WTC11 (cell line): ENCODE results near the gene SRSF10. TPM values are rescaled to one million over a fixed set of nuclear protein-coding genes. Genes with fewer than 3 reads are reported as not detected.

Experiments
- ATAC-seq: fragments of 200-7000 bp; cut with Tn5 transposase; 2 replicates; pipeline ENCODE4 v1.10.0; 2021; ENCODE audit warnings: mild to moderate bottlenecking, moderate library complexity
- CTCF ChIA-PET: fragments of 300-600 bp; sonication (Branson Sonifier 250); formaldehyde crosslinking; loops from one replicate; lab custom pipeline; 2021; ENCODE audit warnings: antibody characterized with exemption; lab: Charles Lee
- POLR2A ChIA-PET: fragments of 350-600 bp; sonication (Branson Sonifier 250); formaldehyde crosslinking; loops from one replicate; lab custom pipeline; 2021; ENCODE audit warnings: antibody characterized with exemption; lab: Charles Lee
- DNase-seq: peaks from one replicate; pipeline ENCODE4 v3.0.0; 2021; ENCODE audit warnings: low spot score
- H3K27ac Mint-ChIP-seq: 2 replicates; pipeline ENCODE4 v1.8.0; 2021; ENCODE audit warnings: mixed read lengths
- H3K27me3 Mint-ChIP-seq: 2 replicates; pipeline ENCODE4 v1.8.0; 2021; ENCODE audit warnings: low read depth, mild to moderate bottlenecking, moderate library complexity, mixed read lengths
- H3K36me3 Mint-ChIP-seq: 2 replicates; pipeline ENCODE4 v1.8.0; 2021; ENCODE audit warnings: mixed read lengths
- H3K4me1 Mint-ChIP-seq: 2 replicates; pipeline ENCODE4 v1.8.0; 2022; ENCODE audit warnings: mixed read lengths
- H3K4me3 Mint-ChIP-seq: 2 replicates; pipeline ENCODE4 v1.8.0; 2021; ENCODE audit warnings: mild to moderate bottlenecking, moderate library complexity, mixed read lengths
- H3K9me3 Mint-ChIP-seq: 2 replicates; pipeline ENCODE4 v1.8.0; 2021; ENCODE audit warnings: mixed read lengths
- AR ChIP-seq: fragments of 250-450 bp; sonication (Bioruptor Pico); IDR thresholded peaks from 2 replicates; pipeline ENCODE4 v1.9.0; 2021; ENCODE audit warnings: mild to moderate bottlenecking
- E2F4 ChIP-seq: sonication (generic); formaldehyde crosslinking; IDR thresholded peaks from 2 replicates; pipeline ENCODE4 v1.8.1; 2022; ENCODE audit warnings: low read depth, mild to moderate bottlenecking, moderate library complexity, missing genetic modification reagents, borderline replicate concordance
- HMGXB4 ChIP-seq: sonication (generic); formaldehyde crosslinking; IDR thresholded peaks from 2 replicates; pipeline ENCODE4 v1.8.1; 2023; ENCODE audit warnings: mild to moderate bottlenecking, moderate library complexity, missing genetic modification reagents
- IRF2 ChIP-seq: sonication (generic); formaldehyde crosslinking; IDR thresholded peaks from 2 replicates; pipeline ENCODE4 v1.8.0; 2022; ENCODE audit warnings: low read depth, missing genetic modification reagents, borderline replicate concordance
- MLX ChIP-seq: sonication (generic); formaldehyde crosslinking; IDR thresholded peaks from 2 replicates; pipeline ENCODE4 v1.8.1; 2023; ENCODE audit warnings: mild to moderate bottlenecking, missing genetic modification reagents, moderate library complexity
- MYBL2 ChIP-seq: sonication (generic); formaldehyde crosslinking; IDR thresholded peaks from 2 replicates; pipeline ENCODE4 v1.8.1; 2023; ENCODE audit warnings: mild to moderate bottlenecking, moderate library complexity, missing genetic modification reagents
- NR3C1 ChIP-seq: sonication (generic); formaldehyde crosslinking; conservative IDR thresholded peaks from 2 replicates; pipeline ENCODE4 v1.8.1; 2023; ENCODE audit warnings: low read depth, mild to moderate bottlenecking, missing genetic modification reagents
- SMAD3 ChIP-seq: sonication (generic); formaldehyde crosslinking; IDR thresholded peaks from 2 replicates; pipeline ENCODE4 v1.8.0; 2022; ENCODE audit warnings: missing genetic modification reagents, mild to moderate bottlenecking, borderline replicate concordance
- STAT6 ChIP-seq: sonication (generic); formaldehyde crosslinking; conservative IDR thresholded peaks from 2 replicates; pipeline ENCODE4 v1.8.1; 2023; ENCODE audit warnings: mild to moderate bottlenecking, low read depth, missing genetic modification reagents, moderate library complexity
- ZNF317 ChIP-seq: sonication (generic); formaldehyde crosslinking; IDR thresholded peaks from 2 replicates; pipeline ENCODE4 v1.8.1; 2023; ENCODE audit warnings: low read depth, mild to moderate bottlenecking, moderate library complexity, missing genetic modification reagents, borderline replicate concordance
- ZNF532 ChIP-seq: fragments of 250-450 bp; sonication (Bioruptor Pico); IDR thresholded peaks from 2 replicates; pipeline ENCODE4 v1.9.0; 2021; ENCODE audit warnings: mild to moderate bottlenecking, borderline replicate concordance
- total RNA-seq: library from RNA; stranded (reverse); gene quantifications from 3 replicates; pipeline ENCODE4 v1.2.3, GENCODE V29; 2021

SRSF10 gene
- total RNA-seq, 1 experiment from 2014 or later: 163 TPM

- H3K27ac Mint-ChIP-seq: peak overlapping the region; percentile 100
- TF ChIP-seq NR3C1 (no peak), SMAD3 (CRISPR knock-in tag) (no peak), AR (CRISPR knock-in tag) (no peak), ZNF532 (CRISPR knock-in tag) (no peak), ZNF317 (CRISPR knock-in tag) (no peak), IRF2 (no peak), MLX (CRISPR knock-in tag) (no peak), E2F4 (CRISPR knock-in tag) (no peak)
- CTCF ChIA-PET: interaction anchor here (0.5 to 1.2 kb wide), 2 partner anchors 151 to 190 kb away, joined by 3 to 4 read pairs; no protein-coding TSS in a partner anchor
- H3K9me3 Mint-ChIP-seq: no peaks in the 10 kb centered on the region
- H3K4me1 Mint-ChIP-seq: peaks cover 35% of the 10 kb centered on the region
- POLR2A ChIA-PET: interaction anchor here (0.6 to 1.4 kb wide), 5 partner anchors 20 to 190 kb away, joined by 3 to 4 read pairs (median 3); partner anchors contain the start of gene SRSF10
- H3K4me3 Mint-ChIP-seq: peak overlapping the region; percentile 88
- DNase-seq (no peak), ATAC-seq (no peak)
- H3K36me3 Mint-ChIP-seq: peaks cover 23% of the 10 kb centered on the region
- no peaks in the 10 kb centered on the region for H3K27me3 Mint-ChIP-seq
Observed at GRCh38 chr1:23960291-23961020, 19.7 kb downstream of the SRSF10 start.

GRCh38 chr1:23959461-23960290 lies 20.5 kb downstream of the SRSF10 start, which contains the start of gene PNRC2:
Gene PNRC2 (plus strand): TSS chr1:23959828. CDS start chr1:23961458, 1,630 bp downstream.
- Mint-ChIP-seq H3K4me3 (peak within 1 kb of the TSS; percentile 88), H3K27ac (peak within 1 kb of the TSS; percentile 100), H3K9me3 (no peaks in the 10 kb centered on the region), H3K36me3 (peaks cover 23% of the 10 kb centered on the region), H3K4me1 (peaks cover 42% of the 10 kb centered on the region), H3K27me3 (no peaks in the 10 kb centered on the region)
- POLR2A ChIA-PET: interaction anchor here (0.6 to 1.4 kb wide), 6 partner anchors 21 to 191 kb away, joined by 3 to 4 read pairs (median 4); partner anchors contain the start of gene SRSF10
- CTCF ChIA-PET: interaction anchor here (1.0 to 1.4 kb wide), 3 partner anchors 11 to 190 kb away, joined by 4 to 5 read pairs (median 4); no protein-coding TSS in a partner anchor
- DNase-seq (peak; percentile 97), ATAC-seq (peak; percentile 91)
- TF ChIP-seq HMGXB4 (CRISPR knock-in tag): peak; percentile 70; the same call in 1 of the 2 replicates
- no peak for TF ChIP-seq STAT6
- peak; percentile 98 for TF ChIP-seq MYBL2 (CRISPR knock-in tag)
- TF ChIP-seq ZNF532 (CRISPR knock-in tag): no peak
